HG02588 (cell line): ENCODE data around the gene CC2D2A.
A peak's percentile ranks its signal among the peaks of the same experiment; 100 is the strongest.

Experiments used
- ATAC-seq: cut with Tn5 transposase; IDR thresholded peaks from one replicate; pipeline ENCODE4 v1.9.1; 2021; ENCODE audit warnings: mild to moderate bottlenecking, moderate library complexity; ENCODE audit not compliant: unreplicated experiment

The CC2D2A gene

DNA sequence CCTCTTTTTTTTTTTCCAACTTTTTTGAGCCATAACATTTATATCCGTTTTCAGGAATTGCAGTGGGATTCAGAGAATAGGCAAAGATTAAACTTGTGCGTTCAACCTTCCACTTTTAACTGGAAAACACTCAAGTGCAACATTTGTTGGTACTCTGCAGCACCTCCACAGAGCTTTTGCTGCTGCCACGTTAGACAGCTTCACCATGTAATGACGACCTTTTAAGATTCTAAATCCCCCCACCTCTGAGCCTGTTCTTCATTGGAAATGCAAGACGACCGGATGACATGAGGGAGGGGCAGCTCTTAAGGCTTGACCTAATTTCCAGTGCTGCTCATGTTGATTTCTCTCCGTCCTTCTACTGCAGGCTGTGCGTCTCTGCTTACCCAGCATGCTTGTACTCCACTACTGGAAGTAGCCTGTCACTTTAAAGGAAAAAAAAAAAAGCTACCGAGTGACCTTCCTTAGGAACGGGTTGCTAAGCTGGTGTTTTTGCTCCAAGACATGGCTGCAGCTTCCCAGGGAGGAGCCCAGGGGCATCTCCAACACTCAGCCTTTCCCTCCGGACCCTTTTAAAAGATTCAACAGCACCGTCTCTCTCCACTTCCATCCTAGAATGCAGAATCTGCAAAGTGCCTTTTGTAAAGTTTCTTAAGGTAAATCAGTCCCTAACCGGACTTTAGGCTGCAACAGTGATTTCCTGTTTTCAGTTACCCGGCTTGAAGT is at the start of gene CC2D2A:
TSS of gene CC2D2A (plus strand) at position 481 of the 726 bp plus-strand sequence. CDS start 6,051 bp downstream, outside the sequence.
- no peak for ATAC-seq

GRCh38 chr4:15420642-15421041 is 49.0 kb upstream of the CC2D2A start:
- no peak for ATAC-seq

DNA sequence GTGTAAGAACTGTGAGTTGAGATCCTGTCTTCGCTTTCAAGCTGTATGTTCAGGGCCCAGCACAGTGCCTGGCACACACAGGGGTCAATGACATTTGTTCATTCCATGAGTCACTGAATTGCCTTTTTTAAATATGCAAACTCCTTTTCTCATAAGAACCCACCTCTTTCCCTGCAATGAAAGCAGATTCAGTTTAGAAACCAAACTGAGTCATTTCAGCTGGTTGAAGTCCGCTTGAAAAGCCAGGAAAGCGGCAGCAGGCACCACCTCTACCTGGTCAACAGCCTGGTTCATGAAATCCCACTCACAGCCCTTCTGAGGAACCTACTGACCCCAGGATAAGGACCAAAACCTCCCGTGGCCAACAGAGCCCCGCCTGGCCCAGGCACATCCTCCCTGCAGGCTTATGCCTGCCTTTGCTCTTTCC is 46.4 kb upstream of the CC2D2A start:
- no peak for ATAC-seq

GRCh38 chr4:15425520-15425919 is 44.2 kb upstream of the CC2D2A start:
- no peak for ATAC-seq

- ATAC-seq: no peak
Measured at GRCh38 chr4:15427161-15427560, 42.5 kb upstream of the CC2D2A start.

- ATAC-seq: no peak
Measured at GRCh38 chr4:15427701-15428100, 42.0 kb upstream of the CC2D2A start, which contains the start of gene C1QTNF7. C1QTNF7 (plus strand) TSS chr4:15428033; CDS start chr4:15435744, 7,711 bp downstream.

DNA sequence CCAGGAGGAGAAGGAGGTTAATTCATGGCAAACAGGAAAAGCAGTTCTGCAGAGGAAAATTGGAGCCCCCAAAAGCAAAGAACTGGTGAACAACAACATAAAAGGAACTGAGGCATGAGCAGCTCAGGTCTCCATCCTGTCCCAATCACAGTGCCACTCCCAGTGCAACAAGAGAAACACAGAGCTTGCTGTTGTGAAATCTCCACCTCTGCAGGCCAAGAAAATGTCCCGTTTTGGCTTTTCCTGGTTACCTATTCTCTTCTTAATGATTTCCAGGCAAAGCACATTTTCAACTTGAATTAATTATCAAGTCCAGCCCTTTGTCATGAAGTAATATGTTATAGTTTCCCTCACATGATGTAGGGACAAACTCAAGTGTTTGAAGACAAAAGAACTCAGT is 41.1 kb upstream of the CC2D2A start:
- ATAC-seq: no peak

DNA sequence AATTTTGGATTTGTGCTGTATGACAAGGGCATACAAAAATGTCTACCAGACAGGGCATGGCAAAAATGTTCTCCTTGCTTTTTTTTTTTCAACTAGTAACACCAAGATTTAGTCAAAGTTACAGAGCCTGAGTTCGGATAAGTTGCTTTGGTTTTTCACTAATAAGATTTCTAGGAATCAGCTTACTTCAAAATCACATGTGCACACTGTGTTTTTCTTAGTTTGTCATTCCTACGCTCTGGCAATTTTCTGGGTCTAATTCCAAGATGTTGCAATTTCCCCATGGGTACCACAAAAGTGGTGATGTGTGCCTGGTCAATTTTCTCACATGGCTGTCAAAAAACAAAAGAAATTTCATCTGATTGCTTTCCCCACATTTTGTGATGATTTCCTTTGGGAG is 35.6 kb upstream of the CC2D2A start:
- no peak for ATAC-seq

DNA sequence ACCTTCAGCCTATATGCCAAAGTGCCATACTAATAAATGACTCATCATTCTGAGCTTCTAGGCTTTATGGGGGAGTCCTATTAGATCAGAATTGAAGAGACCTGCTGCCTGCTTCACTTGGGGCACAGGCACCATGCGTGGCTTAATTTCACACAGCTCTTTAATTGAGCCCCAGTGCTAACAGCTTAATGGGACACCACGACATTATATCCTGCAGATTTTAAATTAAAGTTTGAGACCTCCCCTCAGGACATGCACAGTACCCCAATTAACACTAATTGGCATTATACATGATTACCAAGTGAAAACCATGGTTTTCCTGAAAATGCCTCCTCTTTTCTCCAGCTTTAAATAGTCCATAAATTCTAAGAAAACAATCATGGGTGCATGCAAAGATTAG is 35.0 kb upstream of the CC2D2A start:
- ATAC-seq: no peak

DNA sequence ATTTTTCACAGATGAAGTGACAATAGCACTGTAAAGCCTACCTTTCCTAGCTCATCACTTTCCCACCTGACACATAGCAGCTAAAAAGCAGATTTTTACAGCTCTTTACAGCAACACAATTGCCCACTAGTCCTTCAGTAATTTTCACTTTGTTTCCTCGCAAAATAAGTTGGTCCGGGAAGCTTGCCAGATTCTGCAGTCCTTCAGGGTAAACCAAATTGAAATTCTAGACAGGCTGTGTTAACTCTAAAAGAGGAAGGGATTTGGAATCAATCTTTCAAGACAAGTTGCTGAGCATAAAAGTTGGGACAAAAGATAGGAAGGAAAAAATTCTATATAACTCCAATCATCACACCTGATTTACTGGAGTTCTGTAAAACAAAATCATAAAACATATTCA is 33.2 kb upstream of the CC2D2A start:
- no peak for ATAC-seq

GRCh38 chr4:15438939-15439524 is 30.6 kb upstream of the CC2D2A start:
- ATAC-seq: no peak

GRCh38 chr4:15443371-15444160 is 26.1 kb upstream of the CC2D2A start:
- no peak for ATAC-seq

DNA sequence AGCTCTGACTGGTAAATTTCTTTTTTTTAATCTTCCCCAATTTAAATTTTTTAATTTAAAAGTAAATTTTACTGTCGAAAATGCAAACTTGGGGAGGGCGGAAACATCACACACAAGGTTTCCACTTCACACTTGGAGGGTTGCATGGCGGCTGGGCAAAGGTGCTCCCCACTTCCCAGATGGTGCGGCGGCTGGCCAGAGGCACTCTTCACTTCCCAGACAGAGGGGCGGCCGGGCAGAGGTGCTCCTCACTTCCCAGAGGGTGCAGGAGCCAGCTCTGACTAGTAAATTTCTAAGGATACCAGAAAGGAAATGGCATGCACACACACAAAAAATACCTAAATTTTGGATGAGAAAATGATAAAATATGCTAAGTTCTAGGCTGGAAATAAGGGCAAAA is 25.4 kb upstream of the CC2D2A start:
- no peak for ATAC-seq

GRCh38 chr4:15444879-15445547 is 24.7 kb upstream of the CC2D2A start:
- ATAC-seq: no peak

DNA sequence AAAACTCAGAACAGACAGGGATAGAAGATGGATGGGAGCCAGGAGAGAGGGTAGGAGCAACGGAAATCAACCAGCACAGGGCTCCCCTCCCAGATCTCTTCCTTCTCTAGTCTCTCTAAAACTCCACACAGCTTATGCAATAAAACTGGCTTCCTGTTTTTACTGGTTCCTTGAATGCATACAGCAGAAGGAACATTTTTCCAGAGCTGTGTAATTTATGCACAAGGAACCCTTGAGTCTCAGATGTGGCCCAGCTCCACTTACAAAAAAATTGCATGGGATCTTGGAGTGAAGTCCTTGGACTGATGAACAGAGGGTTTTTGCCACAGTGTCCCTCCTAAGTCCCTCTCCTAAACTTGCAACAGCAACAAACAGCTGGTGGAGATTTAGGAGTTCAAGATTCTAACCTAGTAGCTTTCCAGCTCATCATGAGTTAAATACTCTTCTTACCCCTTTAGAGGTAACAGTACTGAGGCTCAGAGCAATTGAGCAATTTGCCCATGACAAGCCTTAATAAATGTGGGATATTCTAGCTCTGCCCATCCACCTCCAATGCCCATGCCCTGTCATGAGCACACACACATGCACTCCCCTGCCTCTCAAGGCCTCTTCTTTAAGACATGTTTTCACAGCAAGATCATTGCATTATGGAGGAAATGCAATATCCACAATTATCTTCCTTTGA is 18.4 kb upstream of the CC2D2A start:
- no peak for ATAC-seq

DNA sequence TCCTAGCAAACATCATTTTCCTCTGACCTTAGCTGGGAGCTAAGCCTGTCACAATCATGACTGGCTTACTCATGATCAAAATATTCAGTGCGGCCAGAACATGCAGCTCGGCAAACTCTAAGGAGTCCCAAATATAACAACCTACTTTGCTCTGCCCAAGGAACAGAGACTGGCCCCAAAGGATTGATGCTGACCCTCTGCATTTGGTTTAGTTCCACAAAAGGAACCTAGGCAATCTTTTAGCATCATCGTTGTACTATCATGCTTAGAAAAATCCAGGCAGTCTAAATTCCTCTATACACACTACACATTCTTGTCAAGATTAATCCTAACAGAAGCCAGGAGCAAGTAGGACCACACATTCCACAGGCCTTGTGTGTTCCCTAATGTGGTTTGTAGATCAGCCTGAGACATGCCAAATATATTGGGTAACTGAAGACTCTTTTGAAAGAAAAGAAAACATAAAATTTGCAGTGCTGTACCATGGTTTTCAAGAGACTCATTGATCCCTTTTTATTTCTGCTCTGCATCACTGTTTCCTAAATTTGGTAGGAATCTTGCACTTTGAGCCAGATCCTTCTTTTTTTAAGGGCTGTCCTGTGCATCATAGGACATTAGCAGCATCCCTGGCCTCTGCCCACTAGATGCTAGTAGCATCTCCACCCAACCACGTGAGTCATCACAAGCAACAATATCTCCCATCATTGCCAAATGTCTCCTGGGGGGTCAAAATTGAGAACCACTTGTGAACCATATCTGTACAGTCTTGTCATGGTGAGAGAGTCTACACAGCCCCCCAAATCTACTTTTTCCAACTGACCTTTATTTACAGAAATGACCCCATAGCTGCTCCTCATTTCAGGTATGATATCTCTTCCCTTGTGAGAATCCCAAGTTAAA is 17.6 kb upstream of the CC2D2A start:
- ATAC-seq: no peak

DNA sequence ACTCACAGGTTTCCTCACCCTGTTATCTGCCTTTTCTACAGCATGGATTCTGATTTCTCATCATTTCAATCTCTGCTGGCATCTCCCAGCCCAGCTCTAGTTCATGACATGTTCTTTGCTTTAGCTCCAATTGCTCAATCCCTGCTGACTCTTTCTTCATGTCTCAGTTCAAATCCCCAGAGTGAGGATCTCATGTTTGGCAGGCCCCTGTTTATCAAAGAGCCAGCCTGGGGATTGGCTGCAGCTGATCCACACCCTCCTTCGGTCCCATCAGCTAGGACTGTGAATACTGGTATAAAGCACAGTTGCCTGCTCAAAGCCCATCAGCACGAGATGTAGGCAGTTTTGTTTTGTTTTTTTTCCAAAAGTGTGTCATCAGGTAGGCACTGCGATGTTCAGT is 14.4 kb upstream of the CC2D2A start:
- no peak for ATAC-seq

GRCh38 chr4:15457406-15458201 is 12.1 kb upstream of the CC2D2A start:
- ATAC-seq: peak; percentile 94

DNA sequence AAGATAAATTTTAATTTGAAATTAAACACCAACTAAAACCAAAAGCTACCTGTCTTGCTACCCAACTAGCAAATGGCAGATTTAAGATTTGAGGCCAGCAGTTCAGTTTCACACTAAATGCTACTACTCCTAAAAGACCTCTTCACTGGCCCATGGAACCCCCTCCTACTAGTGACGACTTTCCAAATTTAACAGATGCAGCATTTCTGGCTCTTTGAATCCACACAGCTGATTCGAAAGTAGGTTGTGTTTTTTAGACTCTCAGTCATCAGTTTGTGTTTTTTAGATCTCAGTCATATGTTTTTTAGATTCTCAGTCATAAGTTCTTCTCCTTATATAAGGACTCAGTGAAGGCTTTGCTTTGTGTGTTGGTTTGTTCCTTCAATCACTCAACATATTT is 11.1 kb upstream of the CC2D2A start:
- no peak for ATAC-seq
